Measurements from ENCODE around the gene GRHPR. TPM values are rescaled to one million over a fixed set of nuclear protein-coding genes. Genes with fewer than 3 reads are reported as not detected.

Gene GRHPR
- total and polyA plus RNA-seq, 2 of the 8 experiments (the other 6 are each of a cell fraction or from before 2014, with no cell fraction given), result 97.0 to 201 TPM

- H3K4me1 ChIP-seq (replicated peaks in 1 of 4; ENCODE audit: control insufficient read depth in 3 of 4, insufficient read depth in 4 of 4, low read length in 3 of 4), result no peaks in the 10 kb centered on the region; a peak in 1 of 7 replicates
- TF ChIP-seq, protein P1, sequence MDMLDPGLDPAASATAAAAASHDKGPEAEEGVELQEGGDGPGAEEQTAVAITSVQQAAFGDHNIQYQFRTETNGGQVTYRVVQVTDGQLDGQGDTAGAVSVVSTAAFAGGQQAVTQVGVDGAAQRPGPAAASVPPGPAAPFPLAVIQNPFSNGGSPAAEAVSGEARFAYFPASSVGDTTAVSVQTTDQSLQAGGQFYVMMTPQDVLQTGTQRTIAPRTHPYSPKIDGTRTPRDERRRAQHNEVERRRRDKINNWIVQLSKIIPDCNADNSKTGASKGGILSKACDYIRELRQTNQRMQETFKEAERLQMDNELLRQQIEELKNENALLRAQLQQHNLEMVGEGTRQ (IDR thresholded peaks at IDR 0.05; ENCODE audit: low read length), result peak; percentile 57; the same call in 1 of the 2 replicates
- no peak for TF ChIP-seq SIX5 (IDR thresholded peaks at IDR 0.05; ENCODE audit: low read depth, low read length)
- TF ChIP-seq RNF2 (IDR thresholded peaks at IDR 0.05; ENCODE audit: borderline replicate concordance, low read depth, low read length, missing control alignments, poor library complexity, severe bottlenecking), result no peak
- TF ChIP-seq TCF12 (IDR thresholded peaks at IDR 0.05; ENCODE audit: low read depth, low read length), result no peak
- TF ChIP-seq EZH2 (IDR thresholded peaks at IDR 0.05; ENCODE audit: low read depth, low read length, severe bottlenecking), result no peak
- TF ChIP-seq E2F6 (IDR thresholded peaks at IDR 0.05), result peak; percentile 80
- no peak for TF ChIP-seq JUN (IDR thresholded peaks at IDR 0.05; ENCODE audit: low read depth, low read length)
- TF ChIP-seq HDAC2 (IDR thresholded peaks at IDR 0.05; ENCODE audit: borderline replicate concordance in 1 of 2, low read depth in 2 of 2, low read length in 2 of 2), result no peak
- TF ChIP-seq CBX8 (IDR thresholded peaks at IDR 0.05; ENCODE audit: borderline replicate concordance, low read depth, low read length), result no peak
- H4K8ac ChIP-seq (ENCODE audit: extremely low read depth, insufficient read depth, low read length), result no peak overlapping the region
- ChIA-PET CTCF (ENCODE audit: partially characterized antibody) (interaction anchor here (0.6 to 5.3 kb wide), 11 partner anchors 12 to 397 kb away, joined by 3 to 28 read pairs (median 6); no protein-coding TSS in a partner anchor), POLR2A (ENCODE audit: partially characterized antibody) (interaction anchor here (0.6 kb wide), 1 partner anchor 19 kb away, joined by 6 read pairs; no protein-coding TSS in a partner anchor)
- H2BK120ac ChIP-seq (replicated peaks; ENCODE audit: low read depth, low read length), result no peak overlapping the region
- no peaks in the 10 kb centered on the region for H4K20me1 ChIP-seq (replicated peaks in 1 of 2; ENCODE audit: control insufficient read depth in 1 of 2, insufficient read depth in 2 of 2, low read length in 2 of 2)
- no peak overlapping the region for H2AFZ ChIP-seq (ENCODE audit: low read length)
- H3K23me2 ChIP-seq (ENCODE audit: low read depth, low read length), result no peaks in the 10 kb centered on the region
- H3K79me1 ChIP-seq (ENCODE audit: low read depth, low read length), result no peaks in the 10 kb centered on the region
- H3K27me3 ChIP-seq (replicated peaks in 1 of 4; ENCODE audit: control insufficient read depth in 3 of 4, extremely low read depth in 1 of 4, insufficient read depth in 3 of 4, low read length in 3 of 4), result no peaks in the 10 kb centered on the region
- no peak overlapping the region for H3K4me2 ChIP-seq (ENCODE audit: insufficient read depth in 1 of 2, low read depth in 2 of 2, low read length in 2 of 2)
- H3K14ac ChIP-seq (ENCODE audit: insufficient read length), result no peak overlapping the region
- no peak overlapping the region for H2BK20ac ChIP-seq (ENCODE audit: low read length)
- H2BK12ac ChIP-seq (ENCODE audit: low read depth, low read length), result no peak overlapping the region
- DNase-seq (ENCODE audit: low read depth in 1 of 2, low spot score in 2 of 2), result no peak
- no peak overlapping the region for H3K23ac ChIP-seq (ENCODE audit: insufficient read length)
- H3K4ac ChIP-seq (replicated peaks; ENCODE audit: insufficient read length, low read depth, low read length), result no peak overlapping the region
- no peak overlapping the region for H3K4me3 ChIP-seq (ENCODE audit: extremely low read depth in 1 of 4, insufficient read depth in 2 of 4, low read depth in 3 of 4, low read length in 4 of 4)
- 82% methylated on average over 8 of the region's 8 CpGs; no CpG with 5 or more reads in 1 of the 2 experiments for WGBS, 2 experiments (ENCODE audit: extremely low coverage in 1 of 2, insufficient coverage in 1 of 2, insufficient read length in 1 of 2, insufficient replicate concordance in 2 of 2, low coverage in 1 of 2, low lambda C conversion rate in 2 of 2, missing lambda C conversion rate in 1 of 2)
- H2AK5ac ChIP-seq (ENCODE audit: low read depth, low read length), result no peak overlapping the region
- no peaks in the 10 kb centered on the region for H3K79me2 ChIP-seq (ENCODE audit: control insufficient read depth in 1 of 2, insufficient read depth in 2 of 2, low read length in 2 of 2)
- H3K18ac ChIP-seq (ENCODE audit: extremely low read depth, low read length), result no peak overlapping the region
- no peak overlapping the region for H3K9ac ChIP-seq (replicated peaks in 1 of 4; ENCODE audit: extremely low read depth in 1 of 4, low read depth in 3 of 4, low read length in 3 of 4)
- no peak overlapping the region for H2BK5ac ChIP-seq (ENCODE audit: low read depth, low read length)
- H4K91ac ChIP-seq (replicated peaks; ENCODE audit: insufficient read length, low read length), result no peak overlapping the region
- no peak overlapping the region for H3K27ac ChIP-seq (ENCODE audit: low read depth, low read length)
- no peak for FAIRE-seq
- no peaks in the 10 kb centered on the region for H3K36me3 ChIP-seq (ENCODE audit: control insufficient read depth in 2 of 4, insufficient read depth in 4 of 4, low read length in 3 of 4)
- H3K9me3 ChIP-seq (ENCODE audit: insufficient read depth in 2 of 2, low read depth in 1 of 2, low read length in 1 of 2), result no peaks in the 10 kb centered on the region
- no peak overlapping the region for H3K56ac ChIP-seq (replicated peaks; ENCODE audit: insufficient read length, low read depth, low read length)
- H2BK15ac ChIP-seq (ENCODE audit: low read length), result no peak overlapping the region
- H4K5ac ChIP-seq (ENCODE audit: insufficient read length, low read depth, low read length), result no peak overlapping the region
Observed at GRCh38 chr9:37392272-37392671, 30.2 kb upstream of the GRHPR start.

Measured in H1 (cell line).